Activated CD8-positive, alpha-beta memory T cell treated with anti-CD3 and anti-CD28 coated beads, Interleukin-2, amount 10 ng/mL, durations not matched to agents 7 days and 5 days (primary cell): Measurements from ENCODE around the gene CKS2. TPM values are rescaled to one million over a fixed set of nuclear protein-coding genes. Genes with fewer than 3 reads are reported as not detected.

Source experiments
- ATAC-seq: fragments of 150-1000 bp; cut with Tn5 transposase; one replicate; pipeline ENCODE4 v1.10.0; 2021; ENCODE audit warnings: moderate library complexity
- CTCF ChIA-PET: fragments of 350-600 bp; sonication (Branson Sonifier 250); formaldehyde crosslinking; loops from one replicate; lab custom pipeline; 2021; ENCODE audit warnings: antibody characterized with exemption; lab: Charles Lee
- DNase-seq: peaks from one replicate; pipeline ENCODE4 v3.0.0-alpha.2; 2020
- H3K27ac Mint-ChIP-seq: one replicate; pipeline ENCODE4 v1.8.0; 2021; ENCODE audit warnings: mild to moderate bottlenecking, mixed read lengths
- H3K27me3 Mint-ChIP-seq: one replicate; pipeline ENCODE4 v1.8.0; 2021; ENCODE audit warnings: mixed read lengths
- H3K36me3 Mint-ChIP-seq: one replicate; pipeline ENCODE4 v1.8.0; 2021; ENCODE audit warnings: mild to moderate bottlenecking, mixed read lengths
- H3K4me1 Mint-ChIP-seq: one replicate; pipeline ENCODE4 v1.8.0; 2021; ENCODE audit warnings: mixed read lengths
- H3K4me3 Mint-ChIP-seq: one replicate; pipeline ENCODE4 v1.8.0; 2021; ENCODE audit warnings: mild to moderate bottlenecking, moderate library complexity, mixed read lengths
- H3K9me3 Mint-ChIP-seq: one replicate; pipeline ENCODE4 v1.8.0; 2022; ENCODE audit warnings: low read depth, mixed read lengths
- microRNA-seq: library from miRNA; unstranded; fragments of <30 nt; microRNA quantifications from one replicate; pipeline ENCODE4 v1.2.0, GENCODE V29; 2022
- total RNA-seq, 2 experiments: library from RNA; stranded (reverse); gene quantifications; one replicate each; pipeline ENCODE4 v1.2.3, GENCODE V29; 2021

CKS2 gene
- total RNA-seq, 2 experiments from 2014 or later, result 200 to 225 TPM

- Mint-ChIP-seq H3K4me1 (peaks cover under 1% of the 10 kb centered on the region), H3K4me3 (no peak overlapping the region), H3K27me3 (no peaks in the 10 kb centered on the region), H3K9me3 (no peaks in the 10 kb centered on the region), H3K27ac (no peak overlapping the region), H3K36me3 (peaks cover 16% of the 10 kb centered on the region)
- CTCF ChIA-PET, result no interaction called here
- DNase-seq, result no peak
- ATAC-seq, result no peak
These were observed 54.5 kb downstream of the CKS2 start for GRCh38 chr9:89365532-89365912.

Small RNA genes lying within 50 kb of the gene (microRNA-seq; reads per million reads assigned to microRNA genes)
- gene MIR3153, result not detected

Other genes starting within 250 kb of the CKS2 start
- not detected for gene SHC3, start 132.4 kb upstream of the CKS2 start, total RNA-seq
- gene SECISBP2, start 7.3 kb downstream of the CKS2 start, total RNA-seq, result 10 to 100 TPM; 36.1 to 40.2 TPM
- gene SEMA4D, start 186.9 kb downstream of the CKS2 start, total RNA-seq, result 100 to 1,000 TPM; 408 to 525 TPM